Measurements from ENCODE around the gene OSBPL2. TPM values are rescaled to one million over a fixed set of nuclear protein-coding genes. Genes with fewer than 3 reads are reported as not detected.

Gene OSBPL2
- total RNA-seq, 1 donor from 2014 or later = 56.7 TPM

- TF ChIP-seq, protein P1, sequence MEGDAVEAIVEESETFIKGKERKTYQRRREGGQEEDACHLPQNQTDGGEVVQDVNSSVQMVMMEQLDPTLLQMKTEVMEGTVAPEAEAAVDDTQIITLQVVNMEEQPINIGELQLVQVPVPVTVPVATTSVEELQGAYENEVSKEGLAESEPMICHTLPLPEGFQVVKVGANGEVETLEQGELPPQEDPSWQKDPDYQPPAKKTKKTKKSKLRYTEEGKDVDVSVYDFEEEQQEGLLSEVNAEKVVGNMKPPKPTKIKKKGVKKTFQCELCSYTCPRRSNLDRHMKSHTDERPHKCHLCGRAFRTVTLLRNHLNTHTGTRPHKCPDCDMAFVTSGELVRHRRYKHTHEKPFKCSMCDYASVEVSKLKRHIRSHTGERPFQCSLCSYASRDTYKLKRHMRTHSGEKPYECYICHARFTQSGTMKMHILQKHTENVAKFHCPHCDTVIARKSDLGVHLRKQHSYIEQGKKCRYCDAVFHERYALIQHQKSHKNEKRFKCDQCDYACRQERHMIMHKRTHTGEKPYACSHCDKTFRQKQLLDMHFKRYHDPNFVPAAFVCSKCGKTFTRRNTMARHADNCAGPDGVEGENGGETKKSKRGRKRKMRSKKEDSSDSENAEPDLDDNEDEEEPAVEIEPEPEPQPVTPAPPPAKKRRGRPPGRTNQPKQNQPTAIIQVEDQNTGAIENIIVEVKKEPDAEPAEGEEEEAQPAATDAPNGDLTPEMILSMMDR (IDR thresholded peaks at IDR 0.05; ENCODE audit: unreplicated experiment) = no peak
- no peak overlapping the region for H3K27ac Mint-ChIP-seq
- no peaks in the 10 kb centered on the region for H3K36me3 Mint-ChIP-seq (ENCODE audit: insufficient read depth)
- no peak overlapping the region for H3K4me3 Mint-ChIP-seq (ENCODE audit: low read depth)
- H3K9me3 Mint-ChIP-seq (ENCODE audit: low read depth) = no peaks in the 10 kb centered on the region
- DNase-seq (ENCODE audit: low spot score, unreplicated experiment) = no peak
- H3K4me1 Mint-ChIP-seq (ENCODE audit: low read depth) = peaks cover 13% of the 10 kb centered on the region
- no peaks in the 10 kb centered on the region for H3K27me3 Mint-ChIP-seq
Measured at GRCh38 chr20:62300319-62300718, 62.0 kb downstream of the OSBPL2 start.

GRCh38 chr20:62301111-62301668 is 62.9 kb downstream of the OSBPL2 start:
- Mint-ChIP-seq H3K27me3 (no peaks in the 10 kb centered on the region), H3K4me1 (ENCODE audit: low read depth) (peaks cover 15% of the 10 kb centered on the region), H3K4me3 (ENCODE audit: low read depth) (peak overlapping the region; percentile 49), H3K27ac (peak overlapping the region; percentile 85), H3K9me3 (ENCODE audit: low read depth) (no peaks in the 10 kb centered on the region), H3K36me3 (ENCODE audit: insufficient read depth) (peaks cover 1% of the 10 kb centered on the region)
- no peak for DNase-seq (ENCODE audit: low spot score, unreplicated experiment)
- TF ChIP-seq, protein P1 (IDR thresholded peaks at IDR 0.05; ENCODE audit: unreplicated experiment) = no peak

DNA sequence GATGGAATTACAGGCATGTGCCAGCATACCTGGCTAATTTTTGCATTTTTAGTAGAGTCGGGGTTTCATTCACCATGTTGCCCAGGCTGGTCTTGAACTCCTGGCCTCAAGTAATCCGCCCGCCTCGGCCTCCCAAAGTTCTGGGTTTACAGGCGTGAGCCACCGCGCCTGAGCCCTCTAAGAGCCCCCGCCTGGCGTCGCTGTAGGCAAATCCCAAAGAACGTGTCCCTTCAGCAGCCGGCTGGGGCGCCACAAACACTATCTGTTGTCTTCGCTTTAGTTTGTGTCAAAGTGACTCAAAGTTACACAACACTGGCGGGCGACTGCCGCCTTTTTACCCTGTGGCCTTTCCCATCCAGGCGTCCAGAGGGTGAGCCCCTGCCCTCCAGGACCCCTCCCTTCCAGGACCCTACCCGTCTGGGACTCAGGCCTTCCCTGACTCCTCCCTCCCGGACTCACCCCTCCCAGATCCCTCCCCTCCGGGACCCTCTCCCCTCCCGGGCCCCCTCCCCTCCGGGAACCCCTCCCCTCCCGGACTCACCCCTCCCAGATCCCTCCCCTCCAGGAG is 63.5 kb downstream of the OSBPL2 start:
- H3K27me3 Mint-ChIP-seq = no peaks in the 10 kb centered on the region
- H3K27ac Mint-ChIP-seq = peak overlapping the region; percentile 97
- no peaks in the 10 kb centered on the region for H3K9me3 Mint-ChIP-seq (ENCODE audit: low read depth)
- peaks cover 15% of the 10 kb centered on the region for H3K4me1 Mint-ChIP-seq (ENCODE audit: low read depth)
- peaks cover 1% of the 10 kb centered on the region for H3K36me3 Mint-ChIP-seq (ENCODE audit: insufficient read depth)
- TF ChIP-seq, protein P1 (IDR thresholded peaks at IDR 0.05; ENCODE audit: unreplicated experiment) = peak; percentile 88
- peak; percentile 73 for DNase-seq (ENCODE audit: low spot score, unreplicated experiment)
- peak overlapping the region; percentile 78 for H3K4me3 Mint-ChIP-seq (ENCODE audit: low read depth)

DNA sequence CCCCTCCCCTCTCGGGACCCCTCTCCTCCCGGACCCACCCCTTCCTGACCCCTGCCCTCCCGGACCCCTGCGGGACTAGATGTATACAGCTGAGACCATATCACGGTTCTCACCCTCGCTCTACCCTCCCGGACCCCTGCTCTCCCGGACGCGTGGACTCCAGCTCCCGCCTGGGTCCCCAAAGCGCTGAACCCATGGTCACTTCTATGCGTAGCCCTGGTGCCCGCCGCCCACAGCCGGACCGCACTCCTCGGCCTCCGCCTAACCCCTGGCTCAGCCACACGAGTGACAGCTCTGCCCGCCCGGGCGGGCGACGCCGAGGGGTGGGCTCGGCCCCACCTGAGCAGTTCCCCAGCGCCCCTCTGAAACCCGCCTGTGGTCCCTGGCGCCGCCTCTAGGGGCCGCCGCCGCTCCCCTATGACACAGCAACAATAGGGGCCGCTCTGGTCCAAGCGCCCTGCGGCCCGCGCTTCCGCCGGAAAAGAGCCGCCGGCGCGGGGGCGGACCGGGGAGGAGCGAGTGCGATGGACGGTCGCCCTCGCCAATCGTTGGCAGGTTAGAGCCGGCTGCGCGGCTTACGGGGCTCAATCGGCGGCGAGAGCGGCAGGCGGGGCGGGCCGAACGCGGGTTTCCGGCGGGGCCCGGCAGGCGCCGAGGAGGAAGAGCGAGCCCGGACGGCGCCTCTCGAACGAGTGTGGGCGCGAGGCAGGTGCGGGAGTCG is 64.2 kb downstream of the OSBPL2 start, which contains the start of gene ADRM1:
Gene ADRM1, plus strand, starts transcription at position 657 of the 721 bp plus-strand sequence. CDS start 572 bp downstream, outside the sequence.
- H3K27ac Mint-ChIP-seq = peak within 1 kb of the TSS; percentile 97
- peaks cover 15% of the 10 kb centered on the region for H3K4me1 Mint-ChIP-seq (ENCODE audit: low read depth)
- peaks cover 1% of the 10 kb centered on the region for H3K36me3 Mint-ChIP-seq (ENCODE audit: insufficient read depth)
- H3K9me3 Mint-ChIP-seq (ENCODE audit: low read depth) = no peaks in the 10 kb centered on the region
- DNase-seq (ENCODE audit: low spot score, unreplicated experiment) = peak; percentile 98
- TF ChIP-seq, protein P1 (IDR thresholded peaks at IDR 0.05; ENCODE audit: unreplicated experiment) = peak; percentile 81
- H3K4me3 Mint-ChIP-seq (ENCODE audit: low read depth) = peak within 1 kb of the TSS; percentile 85
- no peaks in the 10 kb centered on the region for H3K27me3 Mint-ChIP-seq

DNA sequence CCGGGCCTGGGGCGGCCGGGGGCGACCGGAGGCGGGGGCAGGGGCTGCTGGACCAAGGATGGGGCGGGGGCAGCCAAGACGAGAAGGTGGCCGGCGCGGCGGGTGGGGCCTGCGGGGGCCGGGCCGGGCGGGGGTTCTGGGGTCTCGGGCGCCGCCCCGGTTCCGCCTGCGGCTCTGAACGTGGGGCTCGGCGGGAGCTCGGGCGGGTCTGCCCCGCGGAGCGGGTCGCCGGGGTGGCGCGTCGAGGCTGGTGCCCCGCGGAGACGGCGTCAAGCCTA is 64.7 kb downstream of the OSBPL2 start:
- Mint-ChIP-seq H3K4me1 (ENCODE audit: low read depth) (peaks cover 15% of the 10 kb centered on the region), H3K36me3 (ENCODE audit: insufficient read depth) (peaks cover 1% of the 10 kb centered on the region), H3K27me3 (no peaks in the 10 kb centered on the region), H3K9me3 (ENCODE audit: low read depth) (no peaks in the 10 kb centered on the region), H3K4me3 (ENCODE audit: low read depth) (peak overlapping the region; percentile 85), H3K27ac (no peak overlapping the region)
- TF ChIP-seq, protein P1 (IDR thresholded peaks at IDR 0.05; ENCODE audit: unreplicated experiment) = no peak
- no peak for DNase-seq (ENCODE audit: low spot score, unreplicated experiment)
